Retinal pigment epithelial cell (primary cell): Measurements from ENCODE around the gene DNAJB6.

ENCODE experiments used
- DNase-seq: peaks from one replicate; pipeline ENCODE4 v3.0.0-alpha.2; 2010; ENCODE audit warnings: low read depth
- H3K4me3 ChIP-seq: 2 replicates; pipeline ENCODE4 v1.5.1; 2011; ENCODE audit warnings: mild to moderate bottlenecking, low read length, control low read depth, moderate library complexity
- TF ChIP-seq, protein P1 (sequence below): conservative IDR thresholded peaks from 2 replicates; pipeline ENCODE4 v1.5.1; 2011; ENCODE audit warnings: low read depth, low read length, control low read depth, inconsistent platforms

Gene DNAJB6

GRCh38 chr7:157457355-157458253 lies 120.8 kb downstream of the DNAJB6 start:
- TF ChIP-seq, protein P1, sequence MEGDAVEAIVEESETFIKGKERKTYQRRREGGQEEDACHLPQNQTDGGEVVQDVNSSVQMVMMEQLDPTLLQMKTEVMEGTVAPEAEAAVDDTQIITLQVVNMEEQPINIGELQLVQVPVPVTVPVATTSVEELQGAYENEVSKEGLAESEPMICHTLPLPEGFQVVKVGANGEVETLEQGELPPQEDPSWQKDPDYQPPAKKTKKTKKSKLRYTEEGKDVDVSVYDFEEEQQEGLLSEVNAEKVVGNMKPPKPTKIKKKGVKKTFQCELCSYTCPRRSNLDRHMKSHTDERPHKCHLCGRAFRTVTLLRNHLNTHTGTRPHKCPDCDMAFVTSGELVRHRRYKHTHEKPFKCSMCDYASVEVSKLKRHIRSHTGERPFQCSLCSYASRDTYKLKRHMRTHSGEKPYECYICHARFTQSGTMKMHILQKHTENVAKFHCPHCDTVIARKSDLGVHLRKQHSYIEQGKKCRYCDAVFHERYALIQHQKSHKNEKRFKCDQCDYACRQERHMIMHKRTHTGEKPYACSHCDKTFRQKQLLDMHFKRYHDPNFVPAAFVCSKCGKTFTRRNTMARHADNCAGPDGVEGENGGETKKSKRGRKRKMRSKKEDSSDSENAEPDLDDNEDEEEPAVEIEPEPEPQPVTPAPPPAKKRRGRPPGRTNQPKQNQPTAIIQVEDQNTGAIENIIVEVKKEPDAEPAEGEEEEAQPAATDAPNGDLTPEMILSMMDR, result no peak
- H3K4me3 ChIP-seq, result no peak overlapping the region
- no peak for DNase-seq

DNA sequence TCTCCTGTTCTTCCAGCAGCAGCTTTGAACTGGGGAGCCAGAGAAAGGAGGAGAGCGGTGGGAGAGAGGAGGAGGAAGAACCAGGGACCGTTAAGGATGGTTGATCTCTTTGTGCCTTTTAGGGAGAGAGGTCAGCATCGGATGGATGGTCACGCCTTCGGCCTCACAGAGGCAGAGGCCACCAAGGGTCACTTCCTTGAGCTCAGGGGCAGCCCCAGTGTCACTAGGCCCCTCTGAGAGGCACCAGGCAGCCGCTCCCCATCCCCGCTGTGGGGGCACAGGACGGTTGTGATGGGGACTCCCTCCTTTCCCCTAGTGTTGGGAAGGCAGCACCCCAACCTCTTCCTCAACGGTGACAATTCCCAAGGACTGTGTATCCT lies 121.4 kb downstream of the DNAJB6 start:
- TF ChIP-seq, protein P1, result no peak
- no peak for DNase-seq
- H3K4me3 ChIP-seq, result no peak overlapping the region

- no peak for DNase-seq
- TF ChIP-seq, protein P1, result no peak
- H3K4me3 ChIP-seq, result no peak overlapping the region
Measured at GRCh38 chr7:157459966-157460365, 123.2 kb downstream of the DNAJB6 start.

- no peak overlapping the region for H3K4me3 ChIP-seq
- no peak for DNase-seq
- TF ChIP-seq, protein P1, result no peak
Measured at GRCh38 chr7:157460721-157461120, 123.9 kb downstream of the DNAJB6 start.

DNA sequence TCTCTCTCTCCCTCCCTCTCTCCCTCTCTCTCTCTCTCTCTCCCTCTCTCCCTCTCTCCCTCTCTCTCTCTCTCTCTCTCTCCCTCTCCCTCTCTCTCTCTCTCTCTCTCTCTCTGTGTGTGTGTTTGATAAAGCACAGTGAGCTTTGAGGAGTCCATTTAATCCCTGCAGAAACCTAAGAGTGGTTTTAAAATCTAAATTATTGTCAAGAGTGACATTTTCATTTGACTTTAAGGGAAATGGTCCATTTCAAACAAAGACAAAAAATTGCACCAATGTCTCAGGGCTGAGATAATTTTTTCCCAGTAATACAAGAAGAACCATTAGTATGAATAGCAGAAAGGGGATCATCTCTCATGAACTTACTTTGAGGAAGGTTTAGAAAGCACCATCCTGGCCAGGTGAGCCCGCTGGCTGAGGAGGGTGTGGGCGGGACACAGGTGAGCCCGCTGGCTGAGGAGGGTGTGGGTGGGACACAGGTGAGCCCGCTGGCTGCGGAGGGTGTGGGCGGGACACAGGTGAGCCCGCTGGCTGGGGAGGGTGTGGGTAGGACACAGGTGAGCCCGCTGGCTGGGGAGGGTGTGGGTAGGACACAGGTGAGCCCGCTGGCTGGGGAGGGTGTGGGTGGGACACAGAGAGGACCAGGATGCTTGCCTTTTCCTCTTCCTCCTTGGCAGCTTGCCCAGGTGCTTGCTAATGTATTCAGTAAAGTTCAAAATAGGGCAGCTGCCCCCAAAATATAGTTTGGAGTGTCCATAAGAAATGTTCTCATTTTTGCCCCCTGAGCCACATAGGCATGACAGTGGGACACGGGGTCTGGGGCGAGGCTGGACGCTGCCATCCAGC lies 125.0 kb downstream of the DNAJB6 start:
- DNase-seq, result no peak
- TF ChIP-seq, protein P1, result no peak

GRCh38 chr7:157462419-157462771 lies 125.6 kb downstream of the DNAJB6 start:
- H3K4me3 ChIP-seq, result no peak overlapping the region
- TF ChIP-seq, protein P1, result no peak
- DNase-seq, result no peak

More for the DNA sequence above, 125.0 kb downstream of the DNAJB6 start:
- no peak overlapping the region for H3K4me3 ChIP-seq
